ENCODE data around the gene TTC38. TPM values are rescaled to one million over a fixed set of nuclear protein-coding genes. Genes with fewer than 3 reads are reported as not detected.

Gene TTC38
- total RNA-seq, 1 donor from 2014 or later: 25.4 TPM

DNA sequence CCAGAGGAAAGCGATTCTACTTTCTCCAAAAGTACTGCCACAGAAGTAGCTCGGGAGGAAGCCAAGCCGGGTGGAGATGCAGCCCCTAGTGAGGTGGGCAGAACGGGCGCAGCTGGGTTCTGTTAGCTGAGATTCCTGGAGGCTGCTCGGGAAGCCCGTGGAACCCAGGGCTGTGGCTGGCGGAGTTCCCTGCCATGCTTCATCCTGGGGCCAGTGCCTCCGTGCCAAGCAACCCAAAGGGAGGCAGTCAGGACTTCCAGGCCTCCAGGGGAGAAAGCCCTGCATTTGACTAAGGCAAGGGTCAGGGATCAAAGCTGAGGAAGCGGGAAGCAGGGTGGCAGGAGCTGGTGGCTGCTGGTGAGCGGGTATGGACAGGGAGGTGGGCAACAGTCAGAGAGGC, 61.0 kb downstream of the TTC38 start:
- H3K27me3 ChIP-seq (ENCODE audit: low read depth): no peaks in the 10 kb centered on the region
- DNase-seq: no peak
- intact Hi-C loops (cut with micrococcal nuclease): no loop called here
- TF ChIP-seq CTCF (IDR thresholded peaks at IDR 0.05; ENCODE audit: borderline replicate concordance): no peak
- no peaks in the 10 kb centered on the region for H3K4me1 ChIP-seq
- H3K36me3 ChIP-seq: no peaks in the 10 kb centered on the region
- no peaks in the 10 kb centered on the region for H3K9me3 ChIP-seq (replicated peaks)
- H3K4me3 ChIP-seq: no peak overlapping the region
- H3K27ac ChIP-seq (replicated peaks): no peak overlapping the region

GRCh38 chr22:46329616-46330015, 61.8 kb downstream of the TTC38 start:
- Histone ChIP-seq H3K9me3 (replicated peaks) (no peaks in the 10 kb centered on the region), H3K4me1 (peaks cover under 1% of the 10 kb centered on the region), H3K4me3 (no peak overlapping the region), H3K36me3 (no peaks in the 10 kb centered on the region), H3K27ac (replicated peaks) (no peak overlapping the region), H3K27me3 (ENCODE audit: low read depth) (no peaks in the 10 kb centered on the region)
- intact Hi-C loops (cut with micrococcal nuclease): no loop called here
- no peak for DNase-seq
- no peak for TF ChIP-seq CTCF (IDR thresholded peaks at IDR 0.05; ENCODE audit: borderline replicate concordance)

GRCh38 chr22:46330426-46330825, 62.6 kb downstream of the TTC38 start:
- Histone ChIP-seq H3K9me3 (replicated peaks) (no peaks in the 10 kb centered on the region), H3K27me3 (ENCODE audit: low read depth) (no peaks in the 10 kb centered on the region), H3K27ac (replicated peaks) (no peak overlapping the region), H3K4me3 (no peak overlapping the region), H3K4me1 (peaks cover 9% of the 10 kb centered on the region), H3K36me3 (no peaks in the 10 kb centered on the region)
- intact Hi-C loops (cut with micrococcal nuclease): no loop called here
- DNase-seq: no peak
- no peak for TF ChIP-seq CTCF (IDR thresholded peaks at IDR 0.05; ENCODE audit: borderline replicate concordance)

DNA sequence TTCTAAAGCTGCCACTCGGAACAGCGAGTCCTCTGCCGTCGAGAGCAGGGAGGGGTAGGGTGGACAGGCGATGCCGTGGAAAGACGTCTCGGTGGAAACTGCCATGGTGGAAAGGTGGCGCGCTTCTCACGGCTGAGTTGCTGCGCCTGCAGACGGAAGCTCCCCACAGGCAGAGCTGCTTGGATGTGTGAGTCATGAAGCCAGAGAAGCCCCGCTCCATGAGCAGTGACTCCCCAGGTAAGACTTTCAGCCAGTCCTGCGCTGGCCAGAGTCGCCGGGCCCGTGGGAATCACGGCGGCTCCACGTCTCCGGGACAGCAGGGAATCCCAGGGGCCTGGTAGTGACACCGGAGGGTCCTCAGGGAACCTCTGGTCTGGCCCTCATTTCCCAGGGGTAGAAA, 63.7 kb downstream of the TTC38 start:
- no peak for DNase-seq
- no peak for TF ChIP-seq CTCF (IDR thresholded peaks at IDR 0.05; ENCODE audit: borderline replicate concordance)
- H3K36me3 ChIP-seq: no peaks in the 10 kb centered on the region
- H3K27ac ChIP-seq (replicated peaks): no peak overlapping the region
- no peaks in the 10 kb centered on the region for H3K9me3 ChIP-seq (replicated peaks)
- intact Hi-C loops (cut with micrococcal nuclease): no loop called here
- no peaks in the 10 kb centered on the region for H3K27me3 ChIP-seq (ENCODE audit: low read depth)
- H3K4me1 ChIP-seq: peaks cover 20% of the 10 kb centered on the region
- H3K4me3 ChIP-seq: no peak overlapping the region

GRCh38 chr22:46335201-46336118, 67.7 kb downstream of the TTC38 start, which contains the start of gene TRMU:
Gene TRMU, plus strand, starts transcription at chr22:46335714. Its CDS starts 51 bp downstream, at chr22:46335765.
- peak; percentile 15 for TF ChIP-seq CTCF (IDR thresholded peaks at IDR 0.05; ENCODE audit: borderline replicate concordance)
- H3K36me3 ChIP-seq: peaks cover 30% of the 10 kb centered on the region
- H3K9me3 ChIP-seq (replicated peaks): no peaks in the 10 kb centered on the region
- H3K27me3 ChIP-seq (ENCODE audit: low read depth): no peaks in the 10 kb centered on the region
- intact Hi-C loops (cut with micrococcal nuclease): no loop called here
- peaks cover 43% of the 10 kb centered on the region for H3K4me1 ChIP-seq
- H3K4me3 ChIP-seq: peak within 1 kb of the TSS; percentile 98
- peak; percentile 90 for DNase-seq
- peak within 1 kb of the TSS; percentile 96 for H3K27ac ChIP-seq (replicated peaks)

Data from left ventricle myocardium inferior (tissue), 1 donor.